GM12878 (cell line): ENCODE data around the gene CACNA2D3. TPM values are rescaled to one million over a fixed set of nuclear protein-coding genes. Genes with fewer than 3 reads are reported as not detected.

ENCODE experiments used
- ATAC-seq: fragments of 200-7000 bp; cut with Tn5 transposase; 3 replicates; pipeline ENCODE4 v1.9.1; 2020; ENCODE audit warnings: mild to moderate bottlenecking, moderate library complexity
- BruUV-seq: library from RNA; stranded (reverse); fragments of 400-500 nt; replicated peaks from 2 replicates; lab custom pipeline; 2021; lab: Mats Ljungman, UMichigan
- CTCF ChIA-PET: fragments of 300-600 bp; sonication (Branson Sonifier 250); formaldehyde crosslinking; extraction: SDS; loops from one replicate; lab custom pipeline; 2021; ENCODE audit warnings: inconsistent platforms; lab: Yijun Ruan, JAX
- POLR2A ChIA-PET: fragments of 350-600 bp; formaldehyde crosslinking; extraction: SDS; loops from one replicate; lab custom pipeline; 2021; ENCODE audit warnings: inconsistent platforms; lab: Charles Lee
- RAD21 ChIA-PET: fragments of 300-600 bp; sonication (Branson Sonifier 250); formaldehyde crosslinking; loops from one replicate; lab custom pipeline; 2023; ENCODE audit warnings: antibody characterized with exemption; ENCODE audit not compliant: unreplicated experiment; lab: Charles Lee
- SMC1A ChIA-PET: fragments of 300-600 bp; sonication (Branson Sonifier 250); formaldehyde crosslinking; loops from one replicate; lab custom pipeline; 2023; ENCODE audit not compliant: unreplicated experiment, uncharacterized antibody; lab: Charles Lee
- DNase-seq: peaks from one replicate; pipeline ENCODE4 v3.0.0-alpha.2; 2011; ENCODE audit warnings: low read depth, low spot score
- FAIRE-seq: peaks from 3 replicates; lab custom pipeline; 2011; peaks lifted over from hg19 to GRCh38; lab: Jason Lieb, UNC
- H2AFZ ChIP-seq: 2 replicates; pipeline ENCODE4 v1.6.0; 2011; ENCODE audit warnings: low read depth, low read length, control low read depth; ENCODE audit not compliant: control insufficient read depth
- H3K27ac ChIP-seq: 2 replicates; pipeline ENCODE4 v1.5.1; 2011; ENCODE audit warnings: control low read depth; ENCODE audit not compliant: control insufficient read depth, insufficient read depth
- H3K27me3 ChIP-seq, 2 experiments: replicated peaks in 1 of 2; 2 replicates each; pipeline versions ENCODE4 v1.6.0 to v1.6.1; 2011; ENCODE audit warnings: low read length in 1 of 2; ENCODE audit not compliant: control insufficient read depth in 2 of 2, insufficient read depth in 2 of 2
- H3K36me3 ChIP-seq, 2 experiments: 2 replicates each; pipeline ENCODE4 v1.5.1; 2011; ENCODE audit warnings: low read length in 1 of 2; ENCODE audit not compliant: control insufficient read depth in 2 of 2, insufficient read depth in 2 of 2
- H3K4me1 ChIP-seq: 2 replicates; pipeline ENCODE4 v1.6.1; 2011; ENCODE audit warnings: mild to moderate bottlenecking, low read length, moderate library complexity, mixed read lengths; ENCODE audit not compliant: control insufficient read depth, insufficient read depth
- H3K4me2 ChIP-seq: 2 replicates; pipeline ENCODE4 v1.6.0; 2011; ENCODE audit warnings: control low read depth; ENCODE audit not compliant: control insufficient read depth, insufficient read depth
- H3K4me3 ChIP-seq: fragments of 200-600 bp; sonication (generic); 2 replicates; pipeline ENCODE4 v1.5.1; 2016
- H3K79me2 ChIP-seq: 2 replicates; pipeline ENCODE4 v1.6.0; 2011; ENCODE audit warnings: low read length; ENCODE audit not compliant: control insufficient read depth, insufficient read depth
- H3K9ac ChIP-seq: 2 replicates; pipeline ENCODE4 v1.8.0; 2011; ENCODE audit warnings: low read length, control low read depth, mixed read lengths; ENCODE audit not compliant: control insufficient read depth, insufficient read depth
- H3K9me3 ChIP-seq: replicated peaks from 3 replicates; pipeline ENCODE4 v1.5.1; 2011; ENCODE audit warnings: mild to moderate bottlenecking, low read length; ENCODE audit not compliant: control insufficient read depth, insufficient read depth
- H4K20me1 ChIP-seq: 2 replicates; pipeline ENCODE4 v1.6.0; 2011; ENCODE audit not compliant: control insufficient read depth, insufficient read depth
- BRCA1 ChIP-seq: IDR thresholded peaks from 2 replicates; pipeline ENCODE4 v1.6.1; 2011; ENCODE audit warnings: low read depth, low read length, improper control_type of control experiment
- CBFB ChIP-seq: IDR thresholded peaks from 2 replicates; pipeline ENCODE4 v1.6.1; 2016; ENCODE audit warnings: antibody characterized with exemption, low read depth
- CBX3 ChIP-seq: fragments of 200-600 bp; sonication (generic); IDR thresholded peaks from 2 replicates; pipeline ENCODE4 v1.6.1; 2016; ENCODE audit warnings: low read depth, borderline replicate concordance
- EP300 ChIP-seq, 2 experiments: fragments of 150-350 bp in 1 of 2; IDR thresholded peaks; 2 replicates each; pipeline ENCODE4 v1.6.1; 2011 to 2012; ENCODE audit warnings: low read depth in 2 of 2, low read length in 2 of 2, borderline replicate concordance in 1 of 2, improper control_type of control experiment in 1 of 2, inconsistent platforms in 1 of 2; ENCODE audit not compliant: control insufficient read depth in 1 of 2
- FOXK2 ChIP-seq: fragments of 450-650 bp; IDR thresholded peaks from 2 replicates; pipeline ENCODE4 v1.6.1; 2017; ENCODE audit warnings: mild to moderate bottlenecking, moderate library complexity
- IKZF1 ChIP-seq: fragments of 450-650 bp; conservative IDR thresholded peaks from 2 replicates; pipeline ENCODE4 v1.6.1; 2017; ENCODE audit warnings: antibody characterized with exemption, mild to moderate bottlenecking
- RBBP5 ChIP-seq: fragments of 200-600 bp; sonication (generic); conservative IDR thresholded peaks from 2 replicates; pipeline ENCODE4 v1.6.1; 2016
- SMC3 ChIP-seq: IDR thresholded peaks from 2 replicates; pipeline ENCODE4 v1.6.1; 2011; ENCODE audit warnings: low read length, improper control_type of control experiment, borderline replicate concordance
- STAT3 ChIP-seq: IDR thresholded peaks from 2 replicates; pipeline ENCODE4 v1.6.1; 2011; ENCODE audit warnings: low read depth, low read length, improper control_type of control experiment
- SUPT20H ChIP-seq: IDR thresholded peaks from 2 replicates; pipeline ENCODE4 v1.6.1; 2011; ENCODE audit warnings: low read depth, mild to moderate bottlenecking, low read length, moderate library complexity, borderline replicate concordance; ENCODE audit not compliant: control insufficient read depth
- ZNF274 ChIP-seq: IDR thresholded peaks from one replicate; pipeline ENCODE4 v1.8.0; 2011; ENCODE audit not compliant: insufficient read length, insufficient read depth
- WGBS: methylation state at CpG from one replicate; pipeline ENCODE4 v1.1.6; 2016; ENCODE audit warnings: low lambda C conversion rate; ENCODE audit not compliant: insufficient replicate concordance, insufficient coverage; ENCODE audit errors: missing lambda C conversion rate; 5-methylcytosine and 5-hydroxymethylcytosine counted together
- in situ Hi-C: fragments of 300-500 bp; cut with MboI; formaldehyde crosslinking; loops from 9 replicates; pipeline ENCODE4 v1.14.3; 2018; ENCODE audit warnings: mixed read lengths
- intact Hi-C: fragments of 100-400 bp; cut with micrococcal nuclease; formaldehyde crosslinking; loops from one replicate; pipeline ENCODE4 v1.14.2; 2022; ENCODE audit not compliant: unreplicated experiment
- polyA plus RNA-seq, 11 experiments: library from polyadenylated mRNA; depleted of rRNA in 4 of 11; unstranded in 6 of 11; stranded (reverse) in 5 of 11; fragments of >200 nt; fragmentation: Nextera tagmentation in 4 of 11; fragmentation: Illumina TruSeq in 1 of 11; extraction: Ambion mirVana in 4 of 11; extraction: Trizol in 1 of 11; gene quantifications; 1 replicate in 1 of 11; 2 replicates in 10 of 11; pipeline versions ENCODE4 v1.2.1 to v1.2.3, GENCODE V29; 2011 to 2016; ENCODE audit warnings: inconsistent platforms in 2 of 11, missing spikeins in 2 of 11, low read depth in 1 of 11
- total RNA-seq, 4 experiments: library from RNA; depleted of rRNA in 3 of 4; stranded (reverse); fragments of >200 nt in 3 of 4; fragmentation: Illumina TruSeq in 1 of 4; extraction: Trizol in 1 of 4; gene quantifications; 2 replicates each; pipeline versions ENCODE4 v1.2.1 to v1.2.3, GENCODE V29; 2013 to 2021
- TF ChIP-seq, protein P1 (sequence below): fragments of 450-650 bp; IDR thresholded peaks from 2 replicates; pipeline ENCODE4 v1.6.1; 2018; ENCODE audit warnings: borderline replicate concordance, mild to moderate bottlenecking; ENCODE audit not compliant: partially characterized antibody
- TF ChIP-seq, protein P2 (sequence below): fragments of 450-650 bp; IDR thresholded peaks from 2 replicates; pipeline ENCODE4 v1.6.1; 2017; ENCODE audit warnings: mild to moderate bottlenecking, low read depth, inconsistent platforms; ENCODE audit not compliant: poor library complexity, severe bottlenecking
- TF ChIP-seq, protein P3 (sequence below): fragments of 450-650 bp; formaldehyde crosslinking; IDR thresholded peaks from 2 replicates; pipeline ENCODE4 v1.4.0; 2022; ENCODE audit warnings: mild to moderate bottlenecking, moderate library complexity

Gene CACNA2D3
- total and polyA plus RNA-seq, 10 of the 15 experiments (the other 5 are each of a cell fraction or from before 2014, with no cell fraction given): not detected

DNA sequence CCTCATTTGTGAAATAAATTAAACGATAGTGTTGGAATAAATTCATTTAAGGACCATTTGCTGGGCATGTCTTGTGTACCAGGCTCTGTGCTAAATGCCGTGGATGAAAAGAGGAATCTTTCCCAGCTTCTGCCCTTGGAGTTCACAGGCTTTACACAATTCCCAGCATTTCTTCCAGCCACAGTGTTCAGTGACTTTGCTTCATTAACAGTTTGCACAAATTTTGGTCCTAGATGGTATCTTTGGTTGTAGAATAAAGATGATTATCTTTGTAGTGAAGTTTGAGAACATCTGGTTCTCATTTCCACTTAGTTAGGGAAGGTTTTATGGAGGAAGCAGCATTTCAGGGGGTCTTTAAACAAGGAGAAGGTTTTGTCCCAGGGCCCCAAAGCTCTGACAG is 705.4 kb downstream of the CACNA2D3 start:
- no peak overlapping the region for H3K27ac ChIP-seq
- H3K9ac ChIP-seq: no peak overlapping the region
- no peaks in the 10 kb centered on the region for H3K27me3 ChIP-seq
- H2AFZ ChIP-seq: no peak overlapping the region
- no peaks in the 10 kb centered on the region for H3K4me1 ChIP-seq
- no peaks in the 10 kb centered on the region for H3K79me2 ChIP-seq
- BruUV-seq: no TSS peak
- DNase-seq (no peak), ATAC-seq (no peak), FAIRE-seq (no peak)
- no peak overlapping the region for H3K4me2 ChIP-seq
- ChIA-PET POLR2A (no interaction called here), CTCF (no interaction called here), RAD21 (no interaction called here), SMC1A (no interaction called here)
- WGBS: 38% methylated on average over 2 of the region's 2 CpGs
- intact Hi-C loops (no loop called here), in situ Hi-C loops (no loop called here)
- H3K36me3 ChIP-seq: no peaks in the 10 kb centered on the region
- TF ChIP-seq, protein P1, sequence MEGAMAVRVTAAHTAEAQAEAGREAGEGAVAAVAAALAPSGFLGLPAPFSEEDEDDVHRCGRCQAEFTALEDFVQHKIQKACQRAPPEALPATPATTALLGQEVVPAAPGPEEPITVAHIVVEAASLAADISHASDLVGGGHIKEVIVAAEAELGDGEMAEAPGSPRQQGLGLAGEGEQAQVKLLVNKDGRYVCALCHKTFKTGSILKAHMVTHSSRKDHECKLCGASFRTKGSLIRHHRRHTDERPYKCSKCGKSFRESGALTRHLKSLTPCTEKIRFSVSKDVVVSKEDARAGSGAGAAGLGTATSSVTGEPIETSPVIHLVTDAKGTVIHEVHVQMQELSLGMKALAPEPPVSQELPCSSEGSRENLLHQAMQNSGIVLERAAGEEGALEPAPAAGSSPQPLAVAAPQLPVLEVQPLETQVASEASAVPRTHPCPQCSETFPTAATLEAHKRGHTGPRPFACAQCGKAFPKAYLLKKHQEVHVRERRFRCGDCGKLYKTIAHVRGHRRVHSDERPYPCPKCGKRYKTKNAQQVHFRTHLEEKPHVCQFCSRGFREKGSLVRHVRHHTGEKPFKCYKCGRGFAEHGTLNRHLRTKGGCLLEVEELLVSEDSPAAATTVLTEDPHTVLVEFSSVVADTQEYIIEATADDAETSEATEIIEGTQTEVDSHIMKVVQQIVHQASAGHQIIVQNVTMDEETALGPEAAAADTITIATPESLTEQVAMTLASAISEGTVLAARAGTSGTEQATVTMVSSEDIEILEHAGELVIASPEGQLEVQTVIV: no peak
- TF ChIP-seq IKZF1: no peak
- TF ChIP-seq, protein P2, sequence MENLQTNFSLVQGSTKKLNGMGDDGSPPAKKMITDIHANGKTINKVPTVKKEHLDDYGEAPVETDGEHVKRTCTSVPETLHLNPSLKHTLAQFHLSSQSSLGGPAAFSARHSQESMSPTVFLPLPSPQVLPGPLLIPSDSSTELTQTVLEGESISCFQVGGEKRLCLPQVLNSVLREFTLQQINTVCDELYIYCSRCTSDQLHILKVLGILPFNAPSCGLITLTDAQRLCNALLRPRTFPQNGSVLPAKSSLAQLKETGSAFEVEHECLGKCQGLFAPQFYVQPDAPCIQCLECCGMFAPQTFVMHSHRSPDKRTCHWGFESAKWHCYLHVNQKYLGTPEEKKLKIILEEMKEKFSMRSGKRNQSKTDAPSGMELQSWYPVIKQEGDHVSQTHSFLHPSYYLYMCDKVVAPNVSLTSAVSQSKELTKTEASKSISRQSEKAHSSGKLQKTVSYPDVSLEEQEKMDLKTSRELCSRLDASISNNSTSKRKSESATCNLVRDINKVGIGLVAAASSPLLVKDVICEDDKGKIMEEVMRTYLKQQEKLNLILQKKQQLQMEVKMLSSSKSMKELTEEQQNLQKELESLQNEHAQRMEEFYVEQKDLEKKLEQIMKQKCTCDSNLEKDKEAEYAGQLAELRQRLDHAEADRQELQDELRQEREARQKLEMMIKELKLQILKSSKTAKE: no peak
- no peak for TF ChIP-seq EP300 (IDR thresholded peaks at IDR 0.05; ENCODE audit: borderline replicate concordance in 1 of 2, control insufficient read depth in 1 of 2, low read depth in 2 of 2, low read length in 2 of 2)
- no peak for TF ChIP-seq SUPT20H
- TF ChIP-seq RBBP5: no peak
- TF ChIP-seq CBFB: no peak
- no peak for TF ChIP-seq ZNF274
- no peak for TF ChIP-seq STAT3
- no peak for TF ChIP-seq FOXK2
- TF ChIP-seq, protein P3, sequence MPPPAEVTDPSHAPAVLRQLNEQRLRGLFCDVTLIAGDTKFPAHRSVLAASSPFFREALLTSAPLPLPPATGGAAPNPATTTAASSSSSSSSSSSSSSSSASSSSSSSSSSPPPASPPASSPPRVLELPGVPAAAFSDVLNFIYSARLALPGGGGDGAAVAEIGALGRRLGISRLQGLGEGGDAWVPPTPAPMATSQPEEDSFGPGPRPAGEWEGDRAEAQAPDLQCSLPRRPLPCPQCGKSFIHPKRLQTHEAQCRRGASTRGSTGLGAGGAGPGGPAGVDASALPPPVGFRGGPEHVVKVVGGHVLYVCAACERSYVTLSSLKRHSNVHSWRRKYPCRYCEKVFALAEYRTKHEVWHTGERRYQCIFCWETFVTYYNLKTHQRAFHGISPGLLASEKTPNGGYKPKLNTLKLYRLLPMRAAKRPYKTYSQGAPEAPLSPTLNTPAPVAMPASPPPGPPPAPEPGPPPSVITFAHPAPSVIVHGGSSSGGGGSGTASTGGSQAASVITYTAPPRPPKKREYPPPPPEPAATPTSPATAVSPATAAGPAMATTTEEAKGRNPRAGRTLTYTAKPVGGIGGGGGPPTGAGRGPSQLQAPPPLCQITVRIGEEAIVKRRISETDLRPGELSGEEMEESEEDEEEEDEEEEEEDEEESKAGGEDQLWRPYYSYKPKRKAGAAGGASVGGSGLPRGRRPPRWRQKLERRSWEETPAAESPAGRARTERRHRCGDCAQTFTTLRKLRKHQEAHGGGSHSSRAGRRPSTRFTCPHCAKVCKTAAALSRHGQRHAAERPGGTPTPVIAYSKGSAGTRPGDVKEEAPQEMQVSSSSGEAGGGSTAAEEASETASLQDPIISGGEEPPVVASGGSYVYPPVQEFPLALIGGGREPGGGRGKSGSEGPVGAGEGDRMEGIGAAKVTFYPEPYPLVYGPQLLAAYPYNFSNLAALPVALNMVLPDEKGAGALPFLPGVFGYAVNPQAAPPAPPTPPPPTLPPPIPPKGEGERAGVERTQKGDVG (CRISPR knock-in tag): no peak
- no peak for TF ChIP-seq SMC3
- TF ChIP-seq CBX3: no peak
- TF ChIP-seq BRCA1: no peak
- H4K20me1 ChIP-seq: no peaks in the 10 kb centered on the region
- H3K9me3 ChIP-seq: no peaks in the 10 kb centered on the region; the same call in 2 of the 3 replicates
- H3K4me3 ChIP-seq: no peak overlapping the region
